Measurements from ENCODE around the gene COL23A1.

COL23A1 gene

GRCh38 chr5:178360222-178360925 lies 229.8 kb downstream of the COL23A1 start:
- POLR2A ChIA-PET: no interaction called here
- Histone ChIP-seq H3K4me1 (ENCODE audit: control insufficient read depth, insufficient read depth, low read length) (no peaks in the 10 kb centered on the region), H3K4me3 (ENCODE audit: low read depth, low read length) (no peak overlapping the region), H3K27ac (ENCODE audit: extremely low read depth, low read depth, low read length) (no peak overlapping the region), H3K36me3 (ENCODE audit: control insufficient read depth in 2 of 2, insufficient read depth in 1 of 2, low read length in 2 of 2) (no peaks in the 10 kb centered on the region), H3K9me3 (ENCODE audit: control insufficient read depth, insufficient read depth, low read depth, low read length) (no peaks in the 10 kb centered on the region)
- TF ChIP-seq ZNF529 (tag by site-specific recombination; IDR thresholded peaks at IDR 0.05; ENCODE audit: insufficient replicate concordance) (no peak), ZSCAN5A (tag by site-specific recombination; IDR thresholded peaks at IDR 0.05) (no peak), KLF7 (tag by site-specific recombination; IDR thresholded peaks at IDR 0.05; ENCODE audit: borderline replicate concordance) (no peak), BCL11A (tag by site-specific recombination; IDR thresholded peaks at IDR 0.05; ENCODE audit: low read depth) (no peak), ZNF621 (tag by site-specific recombination; IDR thresholded peaks at IDR 0.05) (no peak), ZNF677 (tag by site-specific recombination; IDR thresholded peaks at IDR 0.05) (no peak), TCF7L2 (IDR thresholded peaks at IDR 0.05; ENCODE audit: borderline replicate concordance, low read depth, low read length) (no peak), ZFP69B (tag by site-specific recombination; IDR thresholded peaks at IDR 0.05) (no peak), ZNF37A (tag by site-specific recombination; IDR thresholded peaks at IDR 0.05) (no peak), ZNF624 (tag by site-specific recombination; IDR thresholded peaks at IDR 0.05) (no peak), ZNF768 (tag by site-specific recombination; IDR thresholded peaks at IDR 0.05) (no peak), RBAK (tag by site-specific recombination; IDR thresholded peaks at IDR 0.05) (no peak), ZNF175 (tag by site-specific recombination; IDR thresholded peaks at IDR 0.05) (no peak), ZBTB8A (tag by site-specific recombination; IDR thresholded peaks at IDR 0.05) (no peak)
- CTCF ChIA-PET: interaction anchor here (0.5 kb wide), 1 partner anchor 34 kb away, joined by 6 read pairs; no protein-coding TSS in a partner anchor

GRCh38 chr5:178359738-178360137 lies 230.5 kb downstream of the COL23A1 start:
- ChIA-PET POLR2A (no interaction called here), CTCF (interaction anchor here (0.5 kb wide), 2 partner anchors 17 to 33 kb away, joined by 3 to 6 read pairs; no protein-coding TSS in a partner anchor)
- no peaks in the 10 kb centered on the region for H3K4me1 ChIP-seq (ENCODE audit: control insufficient read depth, insufficient read depth, low read length)
- TF ChIP-seq ZNF2 (tag by site-specific recombination; IDR thresholded peaks at IDR 0.05) (no peak), ZNF19 (tag by site-specific recombination; IDR thresholded peaks at IDR 0.05; ENCODE audit: low read depth) (no peak), KLF10 (tag by site-specific recombination; IDR thresholded peaks at IDR 0.05) (no peak), ZNF692 (tag by site-specific recombination; IDR thresholded peaks at IDR 0.05) (no peak), BCL6B (tag by site-specific recombination; IDR thresholded peaks at IDR 0.05) (no peak), ZNF549 (tag by site-specific recombination; IDR thresholded peaks at IDR 0.05) (no peak), ZNF747 (tag by site-specific recombination; IDR thresholded peaks at IDR 0.05) (no peak)
- no peaks in the 10 kb centered on the region for H3K9me3 ChIP-seq (ENCODE audit: control insufficient read depth, insufficient read depth, low read depth, low read length)
- H3K27ac ChIP-seq (ENCODE audit: extremely low read depth, low read depth, low read length): no peak overlapping the region
- H3K4me3 ChIP-seq (ENCODE audit: low read depth, low read length): no peak overlapping the region
- H3K36me3 ChIP-seq (ENCODE audit: control insufficient read depth in 2 of 2, insufficient read depth in 1 of 2, low read length in 2 of 2): no peaks in the 10 kb centered on the region

Measured in HEK293 (cell line).